ENCODE results near the gene OR5H14.
"Not testable (repeated sequence)": the region's sequence is repeated elsewhere in the genome, so short reads cannot be mapped to it uniquely, and the experiment has no call there.

Gene OR5H14

GRCh38 chr3:98148751-98149150 lies 1.5 kb downstream of the OR5H14 start (continued):
- no peak for TF ChIP-seq ZNF565 (CRISPR knock-in tag; conservative IDR thresholded peaks at IDR 0.05; ENCODE audit: low read depth)

DNA sequence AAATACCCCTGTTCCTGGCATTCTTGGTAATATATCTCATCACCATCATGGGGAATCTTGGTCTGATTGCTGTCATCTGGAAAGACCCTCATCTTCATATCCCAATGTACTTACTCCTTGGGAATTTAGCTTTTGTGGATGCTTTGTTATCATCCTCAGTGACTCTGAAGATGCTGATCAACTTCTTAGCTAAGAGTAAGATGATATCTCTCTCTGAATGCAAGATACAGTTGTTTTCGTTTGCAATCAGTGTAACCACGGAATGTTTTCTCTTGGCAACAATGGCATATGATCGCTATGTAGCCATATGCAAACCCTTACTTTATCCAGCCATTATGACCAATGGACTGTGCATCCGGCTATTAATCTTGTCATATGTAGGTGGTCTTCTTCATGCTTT lies 2.2 kb downstream of the OR5H14 start:
- not testable (repeated sequence) for ATAC-seq

DNA sequence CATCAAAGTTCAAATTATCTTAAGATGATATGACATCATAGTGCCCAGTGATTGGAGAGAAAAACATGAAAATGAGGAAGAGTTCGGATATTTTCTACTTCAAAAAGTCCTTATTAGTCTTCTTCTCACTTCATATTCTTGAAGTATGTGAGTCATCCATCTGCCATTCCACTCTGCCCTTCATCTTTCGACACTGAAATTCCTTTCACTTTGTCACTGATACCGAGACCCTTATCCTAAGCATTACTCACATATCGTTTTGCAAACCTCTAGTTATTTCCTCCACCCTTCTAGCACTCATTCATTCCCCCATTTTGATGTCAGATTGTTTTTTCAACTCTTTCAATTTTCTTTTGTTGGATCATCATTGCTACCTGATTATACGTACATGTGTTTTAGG lies 4.0 kb downstream of the OR5H14 start:
- no peak for ATAC-seq
- no peak for TF ChIP-seq ZC3H10 (CRISPR knock-in tag; IDR thresholded peaks at IDR 0.05)
- no peak for TF ChIP-seq SNAI2 (CRISPR knock-in tag; IDR thresholded peaks at IDR 0.05)
- no peak for TF ChIP-seq ESRRG (CRISPR knock-in tag; IDR thresholded peaks at IDR 0.05)
- TF ChIP-seq ZFP3 (CRISPR knock-in tag; IDR thresholded peaks at IDR 0.05) = no peak

DNA sequence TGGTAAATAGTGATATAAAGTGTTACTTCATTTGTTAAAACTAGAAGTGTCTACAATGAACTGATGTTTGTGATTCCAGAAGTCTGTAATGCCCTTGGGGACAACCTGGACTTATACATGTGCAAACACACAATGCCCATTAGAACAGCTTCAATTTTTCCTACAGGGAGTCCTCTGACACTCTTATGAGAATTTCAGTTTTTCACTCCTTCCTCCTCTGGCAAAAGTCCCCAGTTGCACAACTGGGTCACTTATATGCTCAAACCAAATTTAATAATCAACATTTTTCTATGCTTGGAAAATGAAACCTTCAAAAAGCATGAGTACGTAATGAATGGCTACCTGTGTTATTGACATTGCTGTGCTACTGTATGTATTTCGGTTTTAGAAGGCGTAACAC lies 19.1 kb downstream of the OR5H14 start, which contains the start of gene OR5H15:
Gene OR5H15 (plus strand): TSS at position 301 of the 400 bp plus-strand sequence. CDS start 2,004 bp downstream, outside the sequence.
- no peak for ATAC-seq
- no peak for TF ChIP-seq CSDC2 (CRISPR knock-in tag; IDR thresholded peaks at IDR 0.05)
- no peak for TF ChIP-seq CREB5 (CRISPR knock-in tag; IDR thresholded peaks at IDR 0.05; ENCODE audit: low read depth)
- no peak for TF ChIP-seq ZNF70 (CRISPR knock-in tag; IDR thresholded peaks at IDR 0.05)
- no peak for TF ChIP-seq TSHZ2 (CRISPR knock-in tag; IDR thresholded peaks at IDR 0.05)
- no peak for TF ChIP-seq ZFP30 (CRISPR knock-in tag; IDR thresholded peaks at IDR 0.05)
- TF ChIP-seq PPARA (CRISPR knock-in tag; IDR thresholded peaks at IDR 0.05; ENCODE audit: borderline replicate concordance) = no peak
- TF ChIP-seq TCF4 (CRISPR knock-in tag; IDR thresholded peaks at IDR 0.05; ENCODE audit: borderline replicate concordance) = no peak
- no peak for TF ChIP-seq CSRNP3 (CRISPR knock-in tag; IDR thresholded peaks at IDR 0.05)
- TF ChIP-seq, protein P1, sequence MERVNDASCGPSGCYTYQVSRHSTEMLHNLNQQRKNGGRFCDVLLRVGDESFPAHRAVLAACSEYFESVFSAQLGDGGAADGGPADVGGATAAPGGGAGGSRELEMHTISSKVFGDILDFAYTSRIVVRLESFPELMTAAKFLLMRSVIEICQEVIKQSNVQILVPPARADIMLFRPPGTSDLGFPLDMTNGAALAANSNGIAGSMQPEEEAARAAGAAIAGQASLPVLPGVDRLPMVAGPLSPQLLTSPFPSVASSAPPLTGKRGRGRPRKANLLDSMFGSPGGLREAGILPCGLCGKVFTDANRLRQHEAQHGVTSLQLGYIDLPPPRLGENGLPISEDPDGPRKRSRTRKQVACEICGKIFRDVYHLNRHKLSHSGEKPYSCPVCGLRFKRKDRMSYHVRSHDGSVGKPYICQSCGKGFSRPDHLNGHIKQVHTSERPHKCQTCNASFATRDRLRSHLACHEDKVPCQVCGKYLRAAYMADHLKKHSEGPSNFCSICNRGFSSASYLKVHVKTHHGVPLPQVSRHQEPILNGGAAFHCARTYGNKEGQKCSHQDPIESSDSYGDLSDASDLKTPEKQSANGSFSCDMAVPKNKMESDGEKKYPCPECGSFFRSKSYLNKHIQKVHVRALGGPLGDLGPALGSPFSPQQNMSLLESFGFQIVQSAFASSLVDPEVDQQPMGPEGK (CRISPR knock-in tag; IDR thresholded peaks at IDR 0.05; ENCODE audit: borderline replicate concordance) = no peak
- TF ChIP-seq ISL1 (CRISPR knock-in tag; IDR thresholded peaks at IDR 0.05) = no peak
- TF ChIP-seq TOX (CRISPR knock-in tag; IDR thresholded peaks at IDR 0.05; ENCODE audit: borderline replicate concordance) = no peak
- TF ChIP-seq RARB (CRISPR knock-in tag; IDR thresholded peaks at IDR 0.05) = no peak
- no peak for TF ChIP-seq ZNF565 (CRISPR knock-in tag; conservative IDR thresholded peaks at IDR 0.05; ENCODE audit: low read depth)

DNA sequence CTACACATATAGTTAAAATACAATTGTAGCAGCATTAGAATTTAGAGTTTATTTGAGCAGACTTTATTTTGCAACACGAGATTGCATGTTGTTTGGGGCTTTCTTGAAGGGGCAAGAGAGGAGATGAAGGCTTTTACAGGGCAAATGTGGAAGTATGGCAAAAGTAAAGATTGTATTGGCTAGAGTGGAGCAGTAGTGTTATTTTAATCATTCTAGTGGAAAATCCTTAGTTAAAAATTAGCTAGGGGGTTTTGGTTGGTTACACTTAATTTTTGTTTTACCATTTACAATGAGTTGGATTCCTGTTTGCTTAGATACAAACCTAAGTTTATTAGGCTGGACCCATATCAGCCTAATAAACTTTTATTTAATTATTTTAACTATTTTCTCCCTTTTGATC lies 23.8 kb downstream of the OR5H14 start:
- no peak for ATAC-seq
- TF ChIP-seq POU6F1 (CRISPR knock-in tag; IDR thresholded peaks at IDR 0.05; ENCODE audit: borderline replicate concordance, low read depth) (no peak), ZNF565 (CRISPR knock-in tag; conservative IDR thresholded peaks at IDR 0.05; ENCODE audit: low read depth) (no peak), TSHZ2 (CRISPR knock-in tag; IDR thresholded peaks at IDR 0.05) (no peak), CSRNP3 (CRISPR knock-in tag; IDR thresholded peaks at IDR 0.05) (no peak), CREB5 (CRISPR knock-in tag; IDR thresholded peaks at IDR 0.05; ENCODE audit: low read depth) (no peak), ISL1 (CRISPR knock-in tag; IDR thresholded peaks at IDR 0.05) (no peak)
